Neural cell (in vitro differentiated cells): Measurements from ENCODE around the gene PCDH9. TPM values are rescaled to one million over a fixed set of nuclear protein-coding genes. Genes with fewer than 3 reads are reported as not detected.

Experiments
- H2AFZ ChIP-seq: fragments of 200-600, 300-800 bp; sonication (generic), shearing (Covaris generic); 2 replicates; pipeline ENCODE4 v1.6.0; 2014; ENCODE audit warnings: low read depth, mild to moderate bottlenecking, antibody characterized with exemption, low read length, moderate library complexity
- H3F3A ChIP-seq: fragments of 200-600 bp; shearing (Covaris generic); 2 replicates; pipeline ENCODE4 v1.6.1; 2016; ENCODE audit warnings: mild to moderate bottlenecking, moderate library complexity, mixed read lengths, antibody characterized with exemption, low read length; ENCODE audit not compliant: insufficient read depth, poor library complexity, severe bottlenecking
- H3K27ac ChIP-seq: fragments of 200-600, 300-800 bp; sonication (generic), shearing (Covaris generic); 2 replicates; pipeline ENCODE4 v1.5.1; 2014; ENCODE audit warnings: mild to moderate bottlenecking, low read length, moderate library complexity
- H3K27me3 ChIP-seq: fragments of 300-800, 200-600 bp; sonication (generic), shearing (Covaris generic); 2 replicates; pipeline ENCODE4 v1.6.0; 2014; ENCODE audit warnings: mild to moderate bottlenecking, low read depth, low read length, moderate library complexity; ENCODE audit not compliant: insufficient read depth
- H3K36me3 ChIP-seq: fragments of 300-800, 200-600 bp; sonication (generic), shearing (Covaris generic); 2 replicates; pipeline ENCODE4 v1.5.1; 2014; ENCODE audit warnings: mild to moderate bottlenecking, antibody characterized with exemption, low read length, moderate library complexity; ENCODE audit not compliant: insufficient read depth
- H3K4me2 ChIP-seq: fragments of 300-800, 200-600 bp; sonication (generic), shearing (Covaris generic); 2 replicates; pipeline ENCODE4 v1.6.0; 2014; ENCODE audit warnings: mild to moderate bottlenecking, low read length
- H3K4me3 ChIP-seq: fragments of 300-800, 200-600 bp; sonication (generic), shearing (Covaris generic); 2 replicates; pipeline ENCODE4 v1.5.1; 2014; ENCODE audit warnings: mild to moderate bottlenecking, low read length, moderate library complexity
- H3K79me2 ChIP-seq: fragments of 200-600 bp; shearing (Covaris generic); replicated peaks from 2 replicates; pipeline ENCODE4 v1.6.0; 2014; ENCODE audit warnings: mild to moderate bottlenecking, low read length, moderate library complexity; ENCODE audit not compliant: insufficient read depth
- H3K9ac ChIP-seq: fragments of 300-800, 200-600 bp; sonication (generic), shearing (Covaris generic); 2 replicates; pipeline ENCODE4 v1.6.1; 2016; ENCODE audit warnings: mild to moderate bottlenecking, low read length, mixed read lengths
- H3K9me2 ChIP-seq: fragments of 200-600 bp; shearing (Covaris generic); 2 replicates; pipeline ENCODE4 v1.6.1; 2016; ENCODE audit warnings: mild to moderate bottlenecking, low read length, mixed read lengths; ENCODE audit not compliant: insufficient read depth
- H3K9me3 ChIP-seq: fragments of 200-600, 300-800 bp; sonication (generic), shearing (Covaris generic); 2 replicates; pipeline ENCODE4 v1.6.1; 2016; ENCODE audit warnings: mild to moderate bottlenecking, mixed run types, low read length, moderate library complexity, mixed read lengths
- H4K20me1 ChIP-seq: fragments of 200-600 bp; shearing (Covaris generic); 2 replicates; pipeline ENCODE4 v1.6.1; 2016; ENCODE audit warnings: mild to moderate bottlenecking, mixed run types; ENCODE audit not compliant: insufficient read depth
- CTCF ChIP-seq: fragments of 450-650 bp; IDR thresholded peaks from 2 replicates; pipeline ENCODE4 v1.5.1; 2014; ENCODE audit warnings: antibody characterized with exemption, mild to moderate bottlenecking, moderate library complexity; ENCODE audit not compliant: poor library complexity, severe bottlenecking
- EP300 ChIP-seq: fragments of 450-650 bp; conservative IDR thresholded peaks from 2 replicates; pipeline ENCODE4 v1.6.1; 2014; ENCODE audit warnings: antibody characterized with exemption, mild to moderate bottlenecking, moderate library complexity; ENCODE audit not compliant: poor library complexity, severe bottlenecking
- EZH2 ChIP-seq: fragments of 200-600, 300-800 bp; shearing (Covaris generic), sonication (generic); IDR thresholded peaks from 2 replicates; pipeline ENCODE4 v1.6.1; 2014; ENCODE audit warnings: antibody characterized with exemption, low read length, borderline replicate concordance, mild to moderate bottlenecking; ENCODE audit not compliant: insufficient read depth, poor library complexity, severe bottlenecking
- MXI1 ChIP-seq: fragments of 450-650 bp; conservative IDR thresholded peaks from 2 replicates; pipeline ENCODE4 v1.6.1; 2014; ENCODE audit warnings: antibody characterized with exemption, mild to moderate bottlenecking; ENCODE audit not compliant: poor library complexity, severe bottlenecking
- POLR2AphosphoS5 ChIP-seq: IDR thresholded peaks from 2 replicates; pipeline ENCODE4 v1.6.1; 2012
- RAD21 ChIP-seq: fragments of 450-650 bp; conservative IDR thresholded peaks from 2 replicates; pipeline ENCODE4 v1.6.1; 2014; ENCODE audit warnings: antibody characterized with exemption, mild to moderate bottlenecking, moderate library complexity
- REST ChIP-seq: IDR thresholded peaks from 2 replicates; pipeline ENCODE4 v1.6.1; 2012; ENCODE audit warnings: borderline replicate concordance
- SMC3 ChIP-seq: fragments of 450-650 bp; conservative IDR thresholded peaks from 2 replicates; pipeline ENCODE4 v1.6.1; 2014; ENCODE audit warnings: antibody characterized with exemption, mild to moderate bottlenecking, moderate library complexity; ENCODE audit not compliant: poor library complexity
- TAF1 ChIP-seq: IDR thresholded peaks from 2 replicates; pipeline ENCODE4 v1.6.1; 2012; ENCODE audit warnings: low read depth
- polyA plus RNA-seq: library from polyadenylated mRNA; depleted of rRNA; stranded (reverse); fragments of >200 nt; gene quantifications from 2 replicates; pipeline ENCODE4 v1.2.3, GENCODE V29; 2014

The PCDH9 gene
- polyA plus RNA-seq, 1 donor from 2014 or later, result 4.6 TPM

GRCh38 chr13:66689037-66689619, 541.0 kb downstream of the PCDH9 start:
- peak; percentile 39 for TF ChIP-seq EP300
- TF ChIP-seq POLR2AphosphoS5, result peak; percentile 52
- peak; percentile 27 for TF ChIP-seq REST
- TF ChIP-seq RAD21, result peak; percentile 65
- TF ChIP-seq TAF1, result no peak
- TF ChIP-seq EZH2, result no peak
- TF ChIP-seq SMC3, result peak; percentile 67
- TF ChIP-seq MXI1, result no peak
- TF ChIP-seq CTCF, result peak; percentile 58
- no peaks in the 10 kb centered on the region for H3K27me3 ChIP-seq
- no peak overlapping the region for H3K4me2 ChIP-seq
- H3F3A ChIP-seq, result no peaks in the 10 kb centered on the region
- H3K9me2 ChIP-seq, result no peaks in the 10 kb centered on the region
- H3K27ac ChIP-seq, result peak overlapping the region; percentile 6
- no peaks in the 10 kb centered on the region for H3K9me3 ChIP-seq
- no peaks in the 10 kb centered on the region for H3K36me3 ChIP-seq
- no peak overlapping the region for H2AFZ ChIP-seq
- no peak overlapping the region for H3K9ac ChIP-seq
- H3K4me3 ChIP-seq, result no peak overlapping the region
- H4K20me1 ChIP-seq, result no peaks in the 10 kb centered on the region
- H3K79me2 ChIP-seq, result no peaks in the 10 kb centered on the region

- Histone ChIP-seq H3K9me3 (no peaks in the 10 kb centered on the region), H4K20me1 (no peaks in the 10 kb centered on the region), H3K79me2 (no peaks in the 10 kb centered on the region), H2AFZ (no peak overlapping the region), H3K27me3 (no peaks in the 10 kb centered on the region), H3K4me3 (no peak overlapping the region), H3F3A (no peaks in the 10 kb centered on the region), H3K9me2 (no peaks in the 10 kb centered on the region), H3K36me3 (no peaks in the 10 kb centered on the region), H3K27ac (no peak overlapping the region), H3K9ac (no peak overlapping the region), H3K4me2 (no peak overlapping the region)
- TF ChIP-seq REST, result no peak
- TF ChIP-seq RAD21, result no peak
- no peak for TF ChIP-seq SMC3
- TF ChIP-seq TAF1, result no peak
- no peak for TF ChIP-seq POLR2AphosphoS5
- TF ChIP-seq MXI1, result no peak
- no peak for TF ChIP-seq EZH2
- no peak for TF ChIP-seq CTCF
Measured at GRCh38 chr13:66681403-66681802, 548.7 kb downstream of the PCDH9 start.
